SK-N-DZ (cell line): ENCODE measurements around the gene DEFB132. TPM values are rescaled to one million over a fixed set of nuclear protein-coding genes. Genes with fewer than 3 reads are reported as not detected.
"Not testable (repeated sequence)": the region's sequence is repeated elsewhere in the genome, so short reads cannot be mapped to it uniquely, and the experiment has no call there.

Experiments used
- DNase-seq: peaks from one replicate; pipeline ENCODE4 v3.0.0-alpha.2; 2015; ENCODE audit warnings: low spot score
- polyA plus RNA-seq, 2 experiments: library from polyadenylated mRNA; depleted of rRNA; stranded (reverse); fragments of >200 nt; gene quantifications; 2 replicates each; pipeline ENCODE4 v1.2.3, GENCODE V29; 2014

DEFB132 gene
- polyA plus RNA-seq (2014; cell fraction: cytosol; rRNA removed) = not detected in 2 replicates
- not detected in 2 replicates for polyA plus RNA-seq (2014; cell fraction: nucleus; rRNA removed)

GRCh38 chr20:257419-257818, at the start of gene DEFB132:
Gene DEFB132 (plus strand): TSS chr20:257724. CDS start chr20:257779, 55 bp downstream.
- no peak for DNase-seq

- peak; percentile 49 for DNase-seq
Observed at GRCh38 chr20:208942-209566, 48.5 kb upstream of the DEFB132 start.

GRCh38 chr20:210809-211502, 46.6 kb upstream of the DEFB132 start:
- no peak for DNase-seq

- DNase-seq = no peak
Observed at GRCh38 chr20:214383-214782, 43.1 kb upstream of the DEFB132 start.

- no peak for DNase-seq
Observed at GRCh38 chr20:215796-216195, 41.7 kb upstream of the DEFB132 start.

GRCh38 chr20:217266-217665, 40.3 kb upstream of the DEFB132 start:
- no peak for DNase-seq

GRCh38 chr20:219290-220115, 38.0 kb upstream of the DEFB132 start:
- DNase-seq = peak; percentile 21

GRCh38 chr20:221258-221830, 36.2 kb upstream of the DEFB132 start:
- DNase-seq = no peak

- DNase-seq = not testable (repeated sequence)
Observed at GRCh38 chr20:225879-226278, 31.6 kb upstream of the DEFB132 start.

- no peak for DNase-seq
Observed at GRCh38 chr20:226958-227357, 30.6 kb upstream of the DEFB132 start, which contains the start of gene DEFB129. Gene DEFB129 (plus strand): TSS chr20:227258. CDS start chr20:227289, 31 bp downstream.

GRCh38 chr20:227439-228105, 30.0 kb upstream of the DEFB132 start:
- no peak for DNase-seq

GRCh38 chr20:235891-236290, 21.6 kb upstream of the DEFB132 start:
- DNase-seq = no peak

- no peak for DNase-seq
Observed at GRCh38 chr20:237489-237888, 20.0 kb upstream of the DEFB132 start.

- no peak for DNase-seq
Observed at GRCh38 chr20:237929-238328, 19.6 kb upstream of the DEFB132 start.

- no peak for DNase-seq
Observed at GRCh38 chr20:242905-243304, 14.6 kb upstream of the DEFB132 start.

GRCh38 chr20:251354-251753, 6.2 kb upstream of the DEFB132 start:
- no peak for DNase-seq

GRCh38 chr20:252801-253200, 4.7 kb upstream of the DEFB132 start:
- DNase-seq = no peak

GRCh38 chr20:253447-253846, 4.1 kb upstream of the DEFB132 start:
- not testable (repeated sequence) for DNase-seq

- no peak for DNase-seq
Observed at GRCh38 chr20:258269-258858, 840 bp downstream of the DEFB132 start.

GRCh38 chr20:258963-259362, 1.4 kb downstream of the DEFB132 start:
- peak; percentile 35 for DNase-seq

GRCh38 chr20:259981-260380, 2.5 kb downstream of the DEFB132 start:
- no peak for DNase-seq
